Neural cell (in vitro differentiated cells): Measurements from ENCODE around the gene FBXL15. TPM values are rescaled to one million over a fixed set of nuclear protein-coding genes. Genes with fewer than 3 reads are reported as not detected.

Source experiments
- H2AFZ ChIP-seq: fragments of 200-600, 300-800 bp; sonication (generic), shearing (Covaris generic); 2 replicates; pipeline ENCODE4 v1.6.0; 2014; ENCODE audit warnings: low read depth, mild to moderate bottlenecking, antibody characterized with exemption, low read length, moderate library complexity
- H3F3A ChIP-seq: fragments of 200-600 bp; shearing (Covaris generic); 2 replicates; pipeline ENCODE4 v1.6.1; 2016; ENCODE audit warnings: mild to moderate bottlenecking, moderate library complexity, mixed read lengths, antibody characterized with exemption, low read length; ENCODE audit not compliant: insufficient read depth, poor library complexity, severe bottlenecking
- H3K27ac ChIP-seq: fragments of 200-600, 300-800 bp; sonication (generic), shearing (Covaris generic); 2 replicates; pipeline ENCODE4 v1.5.1; 2014; ENCODE audit warnings: mild to moderate bottlenecking, low read length, moderate library complexity
- H3K27me3 ChIP-seq: fragments of 300-800, 200-600 bp; sonication (generic), shearing (Covaris generic); 2 replicates; pipeline ENCODE4 v1.6.0; 2014; ENCODE audit warnings: mild to moderate bottlenecking, low read depth, low read length, moderate library complexity; ENCODE audit not compliant: insufficient read depth
- H3K36me3 ChIP-seq: fragments of 300-800, 200-600 bp; sonication (generic), shearing (Covaris generic); 2 replicates; pipeline ENCODE4 v1.5.1; 2014; ENCODE audit warnings: mild to moderate bottlenecking, antibody characterized with exemption, low read length, moderate library complexity; ENCODE audit not compliant: insufficient read depth
- H3K4me2 ChIP-seq: fragments of 300-800, 200-600 bp; sonication (generic), shearing (Covaris generic); 2 replicates; pipeline ENCODE4 v1.6.0; 2014; ENCODE audit warnings: mild to moderate bottlenecking, low read length
- H3K4me3 ChIP-seq: fragments of 300-800, 200-600 bp; sonication (generic), shearing (Covaris generic); 2 replicates; pipeline ENCODE4 v1.5.1; 2014; ENCODE audit warnings: mild to moderate bottlenecking, low read length, moderate library complexity
- H3K79me2 ChIP-seq: fragments of 200-600 bp; shearing (Covaris generic); replicated peaks from 2 replicates; pipeline ENCODE4 v1.6.0; 2014; ENCODE audit warnings: mild to moderate bottlenecking, low read length, moderate library complexity; ENCODE audit not compliant: insufficient read depth
- H3K9ac ChIP-seq: fragments of 300-800, 200-600 bp; sonication (generic), shearing (Covaris generic); 2 replicates; pipeline ENCODE4 v1.6.1; 2016; ENCODE audit warnings: mild to moderate bottlenecking, low read length, mixed read lengths
- H3K9me2 ChIP-seq: fragments of 200-600 bp; shearing (Covaris generic); 2 replicates; pipeline ENCODE4 v1.6.1; 2016; ENCODE audit warnings: mild to moderate bottlenecking, low read length, mixed read lengths; ENCODE audit not compliant: insufficient read depth
- H3K9me3 ChIP-seq: fragments of 200-600, 300-800 bp; sonication (generic), shearing (Covaris generic); 2 replicates; pipeline ENCODE4 v1.6.1; 2016; ENCODE audit warnings: mild to moderate bottlenecking, mixed run types, low read length, moderate library complexity, mixed read lengths
- H4K20me1 ChIP-seq: fragments of 200-600 bp; shearing (Covaris generic); 2 replicates; pipeline ENCODE4 v1.6.1; 2016; ENCODE audit warnings: mild to moderate bottlenecking, mixed run types; ENCODE audit not compliant: insufficient read depth
- EP300 ChIP-seq: fragments of 450-650 bp; conservative IDR thresholded peaks from 2 replicates; pipeline ENCODE4 v1.6.1; 2014; ENCODE audit warnings: antibody characterized with exemption, mild to moderate bottlenecking, moderate library complexity; ENCODE audit not compliant: poor library complexity, severe bottlenecking
- EZH2 ChIP-seq: fragments of 200-600, 300-800 bp; shearing (Covaris generic), sonication (generic); IDR thresholded peaks from 2 replicates; pipeline ENCODE4 v1.6.1; 2014; ENCODE audit warnings: antibody characterized with exemption, low read length, borderline replicate concordance, mild to moderate bottlenecking; ENCODE audit not compliant: insufficient read depth, poor library complexity, severe bottlenecking
- MXI1 ChIP-seq: fragments of 450-650 bp; conservative IDR thresholded peaks from 2 replicates; pipeline ENCODE4 v1.6.1; 2014; ENCODE audit warnings: antibody characterized with exemption, mild to moderate bottlenecking; ENCODE audit not compliant: poor library complexity, severe bottlenecking
- POLR2AphosphoS5 ChIP-seq: IDR thresholded peaks from 2 replicates; pipeline ENCODE4 v1.6.1; 2012
- RAD21 ChIP-seq: fragments of 450-650 bp; conservative IDR thresholded peaks from 2 replicates; pipeline ENCODE4 v1.6.1; 2014; ENCODE audit warnings: antibody characterized with exemption, mild to moderate bottlenecking, moderate library complexity
- SMC3 ChIP-seq: fragments of 450-650 bp; conservative IDR thresholded peaks from 2 replicates; pipeline ENCODE4 v1.6.1; 2014; ENCODE audit warnings: antibody characterized with exemption, mild to moderate bottlenecking, moderate library complexity; ENCODE audit not compliant: poor library complexity
- TAF1 ChIP-seq: IDR thresholded peaks from 2 replicates; pipeline ENCODE4 v1.6.1; 2012; ENCODE audit warnings: low read depth
- polyA plus RNA-seq: library from polyadenylated mRNA; depleted of rRNA; stranded (reverse); fragments of >200 nt; gene quantifications from 2 replicates; pipeline ENCODE4 v1.2.3, GENCODE V29; 2014
- TF ChIP-seq, protein P1 (sequence below): fragments of 450-650 bp; IDR thresholded peaks from 2 replicates; pipeline ENCODE4 v1.5.1; 2014; ENCODE audit warnings: antibody characterized with exemption, mild to moderate bottlenecking, moderate library complexity; ENCODE audit not compliant: poor library complexity, severe bottlenecking
- TF ChIP-seq, protein P2 (sequence below): IDR thresholded peaks from 2 replicates; pipeline ENCODE4 v1.6.1; 2012; ENCODE audit warnings: borderline replicate concordance

The FBXL15 gene
- polyA plus RNA-seq, 1 donor from 2014 or later = 37.8 TPM

DNA sequence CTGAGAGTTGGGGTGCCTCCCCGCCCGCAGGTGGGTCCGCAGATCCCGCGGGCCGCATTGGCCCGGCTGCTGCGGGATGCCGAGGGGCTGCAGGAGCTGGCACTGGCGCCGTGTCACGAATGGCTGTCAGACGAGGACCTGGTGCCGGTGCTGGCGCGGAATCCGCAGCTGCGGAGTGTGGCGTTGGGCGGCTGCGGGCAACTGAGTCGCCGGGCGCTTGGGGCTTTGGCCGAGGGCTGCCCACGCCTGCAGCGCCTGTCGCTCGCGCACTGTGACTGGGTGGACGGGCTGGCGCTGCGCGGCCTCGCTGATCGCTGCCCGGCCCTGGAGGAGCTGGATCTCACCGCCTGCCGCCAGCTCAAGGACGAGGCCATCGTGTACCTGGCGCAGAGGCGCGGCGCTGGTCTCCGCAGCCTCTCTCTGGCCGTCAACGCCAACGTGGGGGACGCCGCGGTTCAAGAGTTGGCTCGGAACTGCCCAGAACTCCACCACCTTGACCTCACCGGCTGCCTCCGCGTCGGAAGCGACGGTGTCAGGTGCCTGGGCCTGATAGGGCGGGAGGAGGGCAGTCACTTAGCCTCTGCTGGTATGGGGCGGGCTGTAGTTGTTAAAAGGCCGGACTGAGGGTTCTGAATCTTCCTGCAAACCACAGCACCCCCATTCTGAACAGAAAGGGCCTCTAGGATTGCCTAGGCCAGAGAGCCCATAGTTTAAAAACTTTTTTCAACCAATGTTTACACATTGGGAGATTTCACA is 1.3 kb downstream of the FBXL15 start:
- no peaks in the 10 kb centered on the region for H3K36me3 ChIP-seq
- no peak overlapping the region for H2AFZ ChIP-seq
- H3K79me2 ChIP-seq = no peaks in the 10 kb centered on the region

DNA sequence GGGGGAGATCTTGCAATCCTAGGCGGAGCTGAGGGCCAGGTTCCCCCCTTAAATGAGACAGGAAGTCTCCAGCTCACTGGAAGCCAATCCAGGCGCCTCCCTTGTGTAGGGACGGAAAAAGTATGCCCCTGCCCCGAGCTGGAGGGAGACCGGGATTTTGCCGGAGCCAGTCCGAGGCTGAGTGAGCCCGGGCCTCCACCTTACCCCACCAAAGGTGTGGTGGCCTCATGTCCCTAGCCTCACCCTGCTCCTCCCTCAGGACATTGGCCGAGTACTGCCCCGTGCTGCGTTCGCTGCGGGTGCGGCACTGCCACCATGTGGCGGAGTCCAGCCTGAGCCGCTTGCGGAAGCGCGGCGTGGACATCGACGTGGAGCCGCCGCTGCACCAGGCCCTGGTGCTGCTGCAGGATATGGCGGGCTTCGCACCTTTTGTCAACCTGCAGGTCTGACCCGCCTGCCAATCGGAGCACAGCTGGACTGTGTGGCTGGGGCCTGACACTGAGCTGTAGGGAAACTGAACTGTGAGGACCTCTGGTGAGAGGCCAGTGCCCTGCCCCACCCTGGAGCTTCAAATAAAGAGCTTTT is 2.0 kb downstream of the FBXL15 start:
- H3K36me3 ChIP-seq = no peaks in the 10 kb centered on the region
- H3K4me3 ChIP-seq = peak overlapping the region; percentile 97
- H4K20me1 ChIP-seq = no peaks in the 10 kb centered on the region
- no peak overlapping the region for H2AFZ ChIP-seq
- no peaks in the 10 kb centered on the region for H3K27me3 ChIP-seq
- H3K79me2 ChIP-seq = no peaks in the 10 kb centered on the region
- H3F3A ChIP-seq = peaks cover 6% of the 10 kb centered on the region
- H3K9me2 ChIP-seq = no peaks in the 10 kb centered on the region
- no peak overlapping the region for H3K27ac ChIP-seq
- H3K4me2 ChIP-seq = peak overlapping the region; percentile 53
- no peaks in the 10 kb centered on the region for H3K9me3 ChIP-seq
- TF ChIP-seq, protein P1, sequence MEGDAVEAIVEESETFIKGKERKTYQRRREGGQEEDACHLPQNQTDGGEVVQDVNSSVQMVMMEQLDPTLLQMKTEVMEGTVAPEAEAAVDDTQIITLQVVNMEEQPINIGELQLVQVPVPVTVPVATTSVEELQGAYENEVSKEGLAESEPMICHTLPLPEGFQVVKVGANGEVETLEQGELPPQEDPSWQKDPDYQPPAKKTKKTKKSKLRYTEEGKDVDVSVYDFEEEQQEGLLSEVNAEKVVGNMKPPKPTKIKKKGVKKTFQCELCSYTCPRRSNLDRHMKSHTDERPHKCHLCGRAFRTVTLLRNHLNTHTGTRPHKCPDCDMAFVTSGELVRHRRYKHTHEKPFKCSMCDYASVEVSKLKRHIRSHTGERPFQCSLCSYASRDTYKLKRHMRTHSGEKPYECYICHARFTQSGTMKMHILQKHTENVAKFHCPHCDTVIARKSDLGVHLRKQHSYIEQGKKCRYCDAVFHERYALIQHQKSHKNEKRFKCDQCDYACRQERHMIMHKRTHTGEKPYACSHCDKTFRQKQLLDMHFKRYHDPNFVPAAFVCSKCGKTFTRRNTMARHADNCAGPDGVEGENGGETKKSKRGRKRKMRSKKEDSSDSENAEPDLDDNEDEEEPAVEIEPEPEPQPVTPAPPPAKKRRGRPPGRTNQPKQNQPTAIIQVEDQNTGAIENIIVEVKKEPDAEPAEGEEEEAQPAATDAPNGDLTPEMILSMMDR = peak; percentile 72
- TF ChIP-seq SMC3 = peak; percentile 77
- TF ChIP-seq EZH2 = no peak
- TF ChIP-seq RAD21 = peak; percentile 63
- no peak for TF ChIP-seq TAF1
- TF ChIP-seq MXI1 = no peak
- no peak for TF ChIP-seq POLR2AphosphoS5
- TF ChIP-seq EP300 = no peak
- TF ChIP-seq, protein P2, sequence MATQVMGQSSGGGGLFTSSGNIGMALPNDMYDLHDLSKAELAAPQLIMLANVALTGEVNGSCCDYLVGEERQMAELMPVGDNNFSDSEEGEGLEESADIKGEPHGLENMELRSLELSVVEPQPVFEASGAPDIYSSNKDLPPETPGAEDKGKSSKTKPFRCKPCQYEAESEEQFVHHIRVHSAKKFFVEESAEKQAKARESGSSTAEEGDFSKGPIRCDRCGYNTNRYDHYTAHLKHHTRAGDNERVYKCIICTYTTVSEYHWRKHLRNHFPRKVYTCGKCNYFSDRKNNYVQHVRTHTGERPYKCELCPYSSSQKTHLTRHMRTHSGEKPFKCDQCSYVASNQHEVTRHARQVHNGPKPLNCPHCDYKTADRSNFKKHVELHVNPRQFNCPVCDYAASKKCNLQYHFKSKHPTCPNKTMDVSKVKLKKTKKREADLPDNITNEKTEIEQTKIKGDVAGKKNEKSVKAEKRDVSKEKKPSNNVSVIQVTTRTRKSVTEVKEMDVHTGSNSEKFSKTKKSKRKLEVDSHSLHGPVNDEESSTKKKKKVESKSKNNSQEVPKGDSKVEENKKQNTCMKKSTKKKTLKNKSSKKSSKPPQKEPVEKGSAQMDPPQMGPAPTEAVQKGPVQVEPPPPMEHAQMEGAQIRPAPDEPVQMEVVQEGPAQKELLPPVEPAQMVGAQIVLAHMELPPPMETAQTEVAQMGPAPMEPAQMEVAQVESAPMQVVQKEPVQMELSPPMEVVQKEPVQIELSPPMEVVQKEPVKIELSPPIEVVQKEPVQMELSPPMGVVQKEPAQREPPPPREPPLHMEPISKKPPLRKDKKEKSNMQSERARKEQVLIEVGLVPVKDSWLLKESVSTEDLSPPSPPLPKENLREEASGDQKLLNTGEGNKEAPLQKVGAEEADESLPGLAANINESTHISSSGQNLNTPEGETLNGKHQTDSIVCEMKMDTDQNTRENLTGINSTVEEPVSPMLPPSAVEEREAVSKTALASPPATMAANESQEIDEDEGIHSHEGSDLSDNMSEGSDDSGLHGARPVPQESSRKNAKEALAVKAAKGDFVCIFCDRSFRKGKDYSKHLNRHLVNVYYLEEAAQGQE = no peak
- no peak overlapping the region for H3K9ac ChIP-seq

More for the DNA sequence above, 1.3 kb downstream of the FBXL15 start:
- no peaks in the 10 kb centered on the region for H3K27me3 ChIP-seq
- TF ChIP-seq RAD21 (no peak), TAF1 (no peak), SMC3 (no peak), MXI1 (no peak)
- TF ChIP-seq, protein P2 = no peak
- no peaks in the 10 kb centered on the region for H4K20me1 ChIP-seq
- H3K9ac ChIP-seq = peak overlapping the region; percentile 84
- peaks cover 6% of the 10 kb centered on the region for H3F3A ChIP-seq
- peak overlapping the region; percentile 97 for H3K4me3 ChIP-seq
- H3K4me2 ChIP-seq = peak overlapping the region; percentile 53
- peak overlapping the region; percentile 93 for H3K27ac ChIP-seq
- H3K9me2 ChIP-seq = no peaks in the 10 kb centered on the region
- H3K9me3 ChIP-seq = no peaks in the 10 kb centered on the region
